ENCODE results near the gene UBE2B. TPM values are rescaled to one million over a fixed set of nuclear protein-coding genes. Genes with fewer than 3 reads are reported as not detected.
"Not testable (repeated sequence)": the region's sequence is repeated elsewhere in the genome, so short reads cannot be mapped to it uniquely, and the experiment has no call there.

The UBE2B gene
- total RNA-seq (100 to 1,000 TPM; 195 to 260 (median 227) TPM), polyA plus RNA-seq (100 to 1,000 TPM in 1 of 2 donors, 10 to 100 TPM in 1; 98.9 to 181 TPM)
- long read RNA-seq, donor 1, transcript UBE2B-201 (6 exons, 2,515 nt), result major isoform, 76 of 84 reads
- long read RNA-seq, donor 1, partial matches to known transcripts, result 0 of 84 reads
- long read RNA-seq, donor 1, other reads (novel, unspliced or antisense), result 8 of 84 reads
- long read RNA-seq, donor 2, transcript UBE2B-201 (6 exons, 2,515 nt), result major isoform, 62 of 78 reads
- long read RNA-seq, donor 2, partial matches to known transcripts, result 4 of 78 reads
- long read RNA-seq, donor 2, other reads (novel, unspliced or antisense), result 12 of 78 reads
- long read RNA-seq, donor 3, transcript UBE2B-201 (6 exons, 2,515 nt), result major isoform, 87 of 102 reads
- long read RNA-seq, donor 3, partial matches to known transcripts, result 3 of 102 reads
- long read RNA-seq, donor 3, other reads (novel, unspliced or antisense), result 11 of 102 reads

GRCh38 chr5:134370871-134371833, at the start of gene UBE2B:
UBE2B (plus strand) TSS chr5:134371569; CDS start chr5:134371596, 27 bp downstream.
- peak within 1 kb of the TSS; percentile 90 to 100 (median 98) for H3K27ac ChIP-seq
- H3K36me3 ChIP-seq, result peaks cover 0 to 23% (median 0%) of the 10 kb centered on the region in 9 donors
- intact Hi-C loops (cut with DNase I), result loop anchor here in 7 of 10 donors (1.0 to 5.0 kb wide), 8 partner anchors 41 to 216 kb away; partner anchors contain the start of genes JADE2 (in 6 of the 7) and CDKN2AIPNL (in 2 of the 7)
- no peaks in the 10 kb centered on the region for H3K9me3 ChIP-seq
- WGBS, 2 donors, result 0% methylated on average over 74 of the region's 74 CpGs
- peak; percentile 95 to 99 for DNase-seq
- H3K4me3 ChIP-seq, result peak within 1 kb of the TSS; percentile 64 to 97 (median 84)
- no peaks in the 10 kb centered on the region for H3K27me3 ChIP-seq
- TF ChIP-seq CTCF (IDR thresholded peaks at IDR 0.05), result no peak
- peak; percentile 91 to 97 (median 95) for ATAC-seq
- peaks cover 0 to 64% (median 51%) of the 10 kb centered on the region in 9 donors for H3K4me1 ChIP-seq

- Histone ChIP-seq H3K4me1 (no peaks in the 10 kb centered on the region), H3K36me3 (peaks cover 0 to 3% (median 0%) of the 10 kb centered on the region in 9 donors), H3K4me3 (no peak overlapping the region), H3K27me3 (no peaks in the 10 kb centered on the region), H3K27ac (no peak overlapping the region), H3K9me3 (peaks cover 0 to 50% (median 21%) of the 10 kb centered on the region in 11 donors)
- ATAC-seq (no peak), DNase-seq (no peak)
- no peak for TF ChIP-seq CTCF (IDR thresholded peaks at IDR 0.05)
- intact Hi-C loops (cut with DNase I), result no loop called here
Observed at GRCh38 chr5:134327327-134327726, 44.0 kb upstream of the UBE2B start.

GRCh38 chr5:134328619-134329018, 42.8 kb upstream of the UBE2B start:
- Histone ChIP-seq H3K36me3 (peaks cover 0 to 3% (median 0%) of the 10 kb centered on the region in 9 donors), H3K27ac (no peak overlapping the region), H3K4me1 (no peaks in the 10 kb centered on the region), H3K9me3 (peaks cover 0 to 63% (median 21%) of the 10 kb centered on the region in 11 donors), H3K4me3 (no peak overlapping the region), H3K27me3 (no peaks in the 10 kb centered on the region)
- 67 to 72% methylated on average over 2 of the region's 2 CpGs for WGBS, 2 donors
- DNase-seq, result no peak
- no peak for ATAC-seq
- intact Hi-C loops (cut with DNase I), result no loop called here
- no peak for TF ChIP-seq CTCF (IDR thresholded peaks at IDR 0.05)

- ATAC-seq; H3K36me3 ChIP-seq; intact Hi-C loops (cut with DNase I); H3K4me1 ChIP-seq; H3K27ac ChIP-seq; DNase-seq; H3K27me3 ChIP-seq; H3K4me3 ChIP-seq: not testable (repeated sequence)
- peaks cover 0 to 30% (median 0%) of the 10 kb centered on the region in 11 donors for H3K9me3 ChIP-seq
- 87 to 90% methylated on average over 6 of the region's 6 CpGs for WGBS, 2 donors
Observed at GRCh38 chr5:134336833-134337232, 34.5 kb upstream of the UBE2B start.

- H3K4me3 ChIP-seq; intact Hi-C loops (cut with DNase I); H3K9me3 ChIP-seq; H3K27me3 ChIP-seq; H3K36me3 ChIP-seq; H3K27ac ChIP-seq; H3K4me1 ChIP-seq; DNase-seq; ATAC-seq: not testable (repeated sequence)
- WGBS, 2 donors, result 88 to 96% methylated on average over 3 of the region's 3 CpGs
Observed at GRCh38 chr5:134343500-134343899, 27.9 kb upstream of the UBE2B start.

GRCh38 chr5:134345476-134345875, 25.9 kb upstream of the UBE2B start:
- WGBS, 2 donors, result 86 to 89% methylated on average over 3 of the region's 3 CpGs
- peaks cover 0 to 17% (median 0%) of the 10 kb centered on the region in 9 donors for H3K36me3 ChIP-seq
- intact Hi-C loops (cut with DNase I); H3K4me1 ChIP-seq; ATAC-seq; H3K27me3 ChIP-seq; H3K27ac ChIP-seq; H3K4me3 ChIP-seq; DNase-seq; H3K9me3 ChIP-seq: not testable (repeated sequence)
